ENCODE data around the gene TMSB15A.
"Not testable (repeated sequence)": the region's sequence is repeated elsewhere in the genome, so short reads cannot be mapped to it uniquely, and the experiment has no call there.

GRCh38 chrX:102470215-102470614 lies 46.3 kb downstream of the TMSB15A start:
- not testable (repeated sequence) for TF ChIP-seq CTCF (IDR thresholded peaks at IDR 0.05 in 2 of 3, conservative IDR thresholded peaks at IDR 0.05 in 1 of 3; ENCODE audit: borderline replicate concordance in 1 of 3, insufficient read depth in 1 of 3, low read depth in 2 of 3, low read length in 2 of 3); TCF7L2 (IDR thresholded peaks at IDR 0.05; ENCODE audit: borderline replicate concordance, extremely low read depth, insufficient read depth, insufficient read length); POLR2AphosphoS5 (IDR thresholded peaks at IDR 0.05; ENCODE audit: low read depth, low read length); ZNF274 (IDR thresholded peaks at IDR 0.05; ENCODE audit: low read depth, low read length); POLR2A (IDR thresholded peaks at IDR 0.05; ENCODE audit: borderline replicate concordance, extremely low read depth, insufficient read depth, insufficient read length); EZH2 (IDR thresholded peaks at IDR 0.05)

All from HCT116 (cell line).